ENCODE measurements around the gene WDR86.

- TF ChIP-seq POLR2AphosphoS5 (IDR thresholded peaks at IDR 0.05; ENCODE audit: insufficient read depth in 1 of 2, low read depth in 1 of 2) (no peak), POLR2A (IDR thresholded peaks at IDR 0.05) (no peak), CTCF (IDR thresholded peaks at IDR 0.05) (no peak)
Measured at GRCh38 chr7:151375530-151376217, 34.2 kb downstream of the WDR86 start.

All from vagina (tissue), 2 donors.